ENCODE data around the gene CHRNA3.

The CHRNA3 gene

GRCh38 chr15:78645009-78645408 is 24.2 kb upstream of the CHRNA3 start:
- TF ChIP-seq CTCF (conservative IDR thresholded peaks at IDR 0.05; ENCODE audit: low read depth, low read length) = no peak
- no peak for DNase-seq (ENCODE audit: low read depth)
- no peak overlapping the region for H3K4me3 ChIP-seq (ENCODE audit: low read length)

- DNase-seq (ENCODE audit: low read depth) = no peak
- no peak overlapping the region for H3K4me3 ChIP-seq (ENCODE audit: low read length)
- no peak for TF ChIP-seq CTCF (conservative IDR thresholded peaks at IDR 0.05; ENCODE audit: low read depth, low read length)
Observed at GRCh38 chr15:78642331-78642730, 21.5 kb upstream of the CHRNA3 start.

- no peak for DNase-seq (ENCODE audit: low read depth)
- no peak for TF ChIP-seq CTCF (conservative IDR thresholded peaks at IDR 0.05; ENCODE audit: low read depth, low read length)
- H3K4me3 ChIP-seq (ENCODE audit: low read length) = no peak overlapping the region
Observed at GRCh38 chr15:78641749-78642275, 21.0 kb upstream of the CHRNA3 start.

- no peak for DNase-seq (ENCODE audit: low read depth)
- H3K4me3 ChIP-seq (ENCODE audit: low read length) = peak within 1 kb of the TSS; percentile 49
- peak; percentile 14 for TF ChIP-seq CTCF (conservative IDR thresholded peaks at IDR 0.05; ENCODE audit: low read depth, low read length)
Observed at GRCh38 chr15:78641102-78641748, 20.4 kb upstream of the CHRNA3 start, which contains the start of gene CHRNB4. Gene CHRNB4 (minus strand): TSS chr15:78641210. CDS start chr15:78641133, 77 bp downstream.

GRCh38 chr15:78640527-78641101 is 19.8 kb upstream of the CHRNA3 start:
- DNase-seq (ENCODE audit: low read depth) = no peak
- TF ChIP-seq CTCF (conservative IDR thresholded peaks at IDR 0.05; ENCODE audit: low read depth, low read length) = no peak
- H3K4me3 ChIP-seq (ENCODE audit: low read length) = peak overlapping the region; percentile 49

- DNase-seq (ENCODE audit: low read depth) = no peak
- no peak overlapping the region for H3K4me3 ChIP-seq (ENCODE audit: low read length)
- peak; percentile 71 for TF ChIP-seq CTCF (conservative IDR thresholded peaks at IDR 0.05; ENCODE audit: low read depth, low read length)
Observed at GRCh38 chr15:78638658-78639314, 18.0 kb upstream of the CHRNA3 start.

Measured in retinal pigment epithelial cell (primary cell).